Neural cell (in vitro differentiated cells): Measurements from ENCODE around the gene ZNF107. TPM values are rescaled to one million over a fixed set of nuclear protein-coding genes. Genes with fewer than 3 reads are reported as not detected.

Experiments
- H2AFZ ChIP-seq: fragments of 200-600, 300-800 bp; sonication (generic), shearing (Covaris generic); 2 replicates; pipeline ENCODE4 v1.6.0; 2014; ENCODE audit warnings: low read depth, mild to moderate bottlenecking, antibody characterized with exemption, low read length, moderate library complexity
- H3F3A ChIP-seq: fragments of 200-600 bp; shearing (Covaris generic); 2 replicates; pipeline ENCODE4 v1.6.1; 2016; ENCODE audit warnings: mild to moderate bottlenecking, moderate library complexity, mixed read lengths, antibody characterized with exemption, low read length; ENCODE audit not compliant: insufficient read depth, poor library complexity, severe bottlenecking
- H3K27ac ChIP-seq: fragments of 200-600, 300-800 bp; sonication (generic), shearing (Covaris generic); 2 replicates; pipeline ENCODE4 v1.5.1; 2014; ENCODE audit warnings: mild to moderate bottlenecking, low read length, moderate library complexity
- H3K27me3 ChIP-seq: fragments of 300-800, 200-600 bp; sonication (generic), shearing (Covaris generic); 2 replicates; pipeline ENCODE4 v1.6.0; 2014; ENCODE audit warnings: mild to moderate bottlenecking, low read depth, low read length, moderate library complexity; ENCODE audit not compliant: insufficient read depth
- H3K36me3 ChIP-seq: fragments of 300-800, 200-600 bp; sonication (generic), shearing (Covaris generic); 2 replicates; pipeline ENCODE4 v1.5.1; 2014; ENCODE audit warnings: mild to moderate bottlenecking, antibody characterized with exemption, low read length, moderate library complexity; ENCODE audit not compliant: insufficient read depth
- H3K4me2 ChIP-seq: fragments of 300-800, 200-600 bp; sonication (generic), shearing (Covaris generic); 2 replicates; pipeline ENCODE4 v1.6.0; 2014; ENCODE audit warnings: mild to moderate bottlenecking, low read length
- H3K4me3 ChIP-seq: fragments of 300-800, 200-600 bp; sonication (generic), shearing (Covaris generic); 2 replicates; pipeline ENCODE4 v1.5.1; 2014; ENCODE audit warnings: mild to moderate bottlenecking, low read length, moderate library complexity
- H3K79me2 ChIP-seq: fragments of 200-600 bp; shearing (Covaris generic); replicated peaks from 2 replicates; pipeline ENCODE4 v1.6.0; 2014; ENCODE audit warnings: mild to moderate bottlenecking, low read length, moderate library complexity; ENCODE audit not compliant: insufficient read depth
- H3K9ac ChIP-seq: fragments of 300-800, 200-600 bp; sonication (generic), shearing (Covaris generic); 2 replicates; pipeline ENCODE4 v1.6.1; 2016; ENCODE audit warnings: mild to moderate bottlenecking, low read length, mixed read lengths
- H3K9me2 ChIP-seq: fragments of 200-600 bp; shearing (Covaris generic); 2 replicates; pipeline ENCODE4 v1.6.1; 2016; ENCODE audit warnings: mild to moderate bottlenecking, low read length, mixed read lengths; ENCODE audit not compliant: insufficient read depth
- H3K9me3 ChIP-seq: fragments of 200-600, 300-800 bp; sonication (generic), shearing (Covaris generic); 2 replicates; pipeline ENCODE4 v1.6.1; 2016; ENCODE audit warnings: mild to moderate bottlenecking, mixed run types, low read length, moderate library complexity, mixed read lengths
- H4K20me1 ChIP-seq: fragments of 200-600 bp; shearing (Covaris generic); 2 replicates; pipeline ENCODE4 v1.6.1; 2016; ENCODE audit warnings: mild to moderate bottlenecking, mixed run types; ENCODE audit not compliant: insufficient read depth
- CTCF ChIP-seq: fragments of 450-650 bp; IDR thresholded peaks from 2 replicates; pipeline ENCODE4 v1.5.1; 2014; ENCODE audit warnings: antibody characterized with exemption, mild to moderate bottlenecking, moderate library complexity; ENCODE audit not compliant: poor library complexity, severe bottlenecking
- EP300 ChIP-seq: fragments of 450-650 bp; conservative IDR thresholded peaks from 2 replicates; pipeline ENCODE4 v1.6.1; 2014; ENCODE audit warnings: antibody characterized with exemption, mild to moderate bottlenecking, moderate library complexity; ENCODE audit not compliant: poor library complexity, severe bottlenecking
- EZH2 ChIP-seq: fragments of 200-600, 300-800 bp; shearing (Covaris generic), sonication (generic); IDR thresholded peaks from 2 replicates; pipeline ENCODE4 v1.6.1; 2014; ENCODE audit warnings: antibody characterized with exemption, low read length, borderline replicate concordance, mild to moderate bottlenecking; ENCODE audit not compliant: insufficient read depth, poor library complexity, severe bottlenecking
- MXI1 ChIP-seq: fragments of 450-650 bp; conservative IDR thresholded peaks from 2 replicates; pipeline ENCODE4 v1.6.1; 2014; ENCODE audit warnings: antibody characterized with exemption, mild to moderate bottlenecking; ENCODE audit not compliant: poor library complexity, severe bottlenecking
- POLR2AphosphoS5 ChIP-seq: IDR thresholded peaks from 2 replicates; pipeline ENCODE4 v1.6.1; 2012
- RAD21 ChIP-seq: fragments of 450-650 bp; conservative IDR thresholded peaks from 2 replicates; pipeline ENCODE4 v1.6.1; 2014; ENCODE audit warnings: antibody characterized with exemption, mild to moderate bottlenecking, moderate library complexity
- REST ChIP-seq: IDR thresholded peaks from 2 replicates; pipeline ENCODE4 v1.6.1; 2012; ENCODE audit warnings: borderline replicate concordance
- SMC3 ChIP-seq: fragments of 450-650 bp; conservative IDR thresholded peaks from 2 replicates; pipeline ENCODE4 v1.6.1; 2014; ENCODE audit warnings: antibody characterized with exemption, mild to moderate bottlenecking, moderate library complexity; ENCODE audit not compliant: poor library complexity
- TAF1 ChIP-seq: IDR thresholded peaks from 2 replicates; pipeline ENCODE4 v1.6.1; 2012; ENCODE audit warnings: low read depth
- polyA plus RNA-seq: library from polyadenylated mRNA; depleted of rRNA; stranded (reverse); fragments of >200 nt; gene quantifications from 2 replicates; pipeline ENCODE4 v1.2.3, GENCODE V29; 2014
- small RNA-seq, 3 experiments: library from RNA; depleted of rRNA; stranded (forward); fragments of <200 nt; gene quantifications; one replicate each; pipeline ENCODE3, GENCODE V24; 2012

The ZNF107 gene
- polyA plus RNA-seq, 1 donor from 2014 or later = 7.9 TPM

GRCh38 chr7:64758151-64758550 lies 92.2 kb downstream of the ZNF107 start:
- H3K4me3 ChIP-seq = no peak overlapping the region
- no peaks in the 10 kb centered on the region for H3K36me3 ChIP-seq
- no peaks in the 10 kb centered on the region for H3K9me3 ChIP-seq
- no peaks in the 10 kb centered on the region for H4K20me1 ChIP-seq
- no peaks in the 10 kb centered on the region for H3K27me3 ChIP-seq
- TF ChIP-seq RAD21 (no peak), EP300 (no peak), MXI1 (no peak), POLR2AphosphoS5 (no peak), SMC3 (no peak), CTCF (no peak), EZH2 (no peak), REST (no peak), TAF1 (no peak)
- no peak overlapping the region for H3K9ac ChIP-seq
- no peaks in the 10 kb centered on the region for H3F3A ChIP-seq
- no peak overlapping the region for H2AFZ ChIP-seq
- H3K79me2 ChIP-seq = no peaks in the 10 kb centered on the region
- no peak overlapping the region for H3K4me2 ChIP-seq
- H3K27ac ChIP-seq = no peak overlapping the region
- H3K9me2 ChIP-seq = no peaks in the 10 kb centered on the region

Small RNA genes lying within 50 kb of the gene (small RNA-seq; reads per million reads assigned to genes)
- 0 to 10.3 (median 9.0) reads per million in 3 experiments for gene MIR6839

Other genes starting within 250 kb of the ZNF107 start
- 0.32 TPM in 1 of 2 replicates, not detected in the other for gene ZNF680, start 103.1 kb upstream of the ZNF107 start, polyA plus RNA-seq
- 40.2 and 50.4 TPM in 2 replicates for gene ZNF138, start 128.3 kb downstream of the ZNF107 start, polyA plus RNA-seq
- 19.4 and 21.7 TPM in 2 replicates for gene ZNF273, start 237.1 kb downstream of the ZNF107 start, polyA plus RNA-seq